Measurements from ENCODE around the gene GCLC.

DNA sequence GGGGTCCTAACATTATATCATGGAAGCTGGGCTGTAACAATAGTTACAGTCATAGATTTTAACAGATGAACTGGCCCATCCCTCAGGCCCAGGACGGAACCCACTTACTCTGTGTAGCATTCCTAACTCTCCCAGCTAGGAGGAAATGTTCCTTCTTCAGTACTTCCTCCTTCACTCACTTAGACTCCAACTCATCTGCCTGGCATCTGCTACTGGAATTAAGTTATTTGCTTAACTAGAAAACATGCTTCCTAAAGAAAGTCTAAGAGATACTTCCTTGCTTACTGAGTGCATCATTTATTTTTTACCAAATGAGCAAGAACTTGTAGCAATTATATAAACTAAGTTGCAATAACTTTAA is 20.5 kb downstream of the GCLC start:
- TF ChIP-seq, protein P1, sequence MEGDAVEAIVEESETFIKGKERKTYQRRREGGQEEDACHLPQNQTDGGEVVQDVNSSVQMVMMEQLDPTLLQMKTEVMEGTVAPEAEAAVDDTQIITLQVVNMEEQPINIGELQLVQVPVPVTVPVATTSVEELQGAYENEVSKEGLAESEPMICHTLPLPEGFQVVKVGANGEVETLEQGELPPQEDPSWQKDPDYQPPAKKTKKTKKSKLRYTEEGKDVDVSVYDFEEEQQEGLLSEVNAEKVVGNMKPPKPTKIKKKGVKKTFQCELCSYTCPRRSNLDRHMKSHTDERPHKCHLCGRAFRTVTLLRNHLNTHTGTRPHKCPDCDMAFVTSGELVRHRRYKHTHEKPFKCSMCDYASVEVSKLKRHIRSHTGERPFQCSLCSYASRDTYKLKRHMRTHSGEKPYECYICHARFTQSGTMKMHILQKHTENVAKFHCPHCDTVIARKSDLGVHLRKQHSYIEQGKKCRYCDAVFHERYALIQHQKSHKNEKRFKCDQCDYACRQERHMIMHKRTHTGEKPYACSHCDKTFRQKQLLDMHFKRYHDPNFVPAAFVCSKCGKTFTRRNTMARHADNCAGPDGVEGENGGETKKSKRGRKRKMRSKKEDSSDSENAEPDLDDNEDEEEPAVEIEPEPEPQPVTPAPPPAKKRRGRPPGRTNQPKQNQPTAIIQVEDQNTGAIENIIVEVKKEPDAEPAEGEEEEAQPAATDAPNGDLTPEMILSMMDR (IDR thresholded peaks at IDR 0.05): no peak
- TF ChIP-seq POLR2A (IDR thresholded peaks at IDR 0.05): no peak

Data from testis (tissue), 2 donors.